Hepatocyte (in vitro differentiated cells): Measurements from ENCODE around the gene TTN.

Source experiments
- EZH2 ChIP-seq: fragments of 200-600 bp; sonication (generic); IDR thresholded peaks from 2 replicates; pipeline ENCODE4 v1.6.1; 2016; ENCODE audit warnings: antibody characterized with exemption, mild to moderate bottlenecking, borderline replicate concordance
- EZH2phosphoT487 ChIP-seq: fragments of 200-600 bp; sonication (generic); IDR thresholded peaks from one replicate; pipeline ENCODE4 v1.6.1; 2018; ENCODE audit warnings: antibody characterized with exemption, mild to moderate bottlenecking, low read depth, moderate library complexity; ENCODE audit not compliant: unreplicated experiment, severe bottlenecking
- TF ChIP-seq, protein P1 (sequence below): fragments of 200-600 bp; sonication (generic); IDR thresholded peaks from 2 replicates; pipeline ENCODE4 v1.5.1; 2016; ENCODE audit warnings: antibody characterized with exemption, mild to moderate bottlenecking; ENCODE audit not compliant: poor library complexity

- TF ChIP-seq, protein P1, sequence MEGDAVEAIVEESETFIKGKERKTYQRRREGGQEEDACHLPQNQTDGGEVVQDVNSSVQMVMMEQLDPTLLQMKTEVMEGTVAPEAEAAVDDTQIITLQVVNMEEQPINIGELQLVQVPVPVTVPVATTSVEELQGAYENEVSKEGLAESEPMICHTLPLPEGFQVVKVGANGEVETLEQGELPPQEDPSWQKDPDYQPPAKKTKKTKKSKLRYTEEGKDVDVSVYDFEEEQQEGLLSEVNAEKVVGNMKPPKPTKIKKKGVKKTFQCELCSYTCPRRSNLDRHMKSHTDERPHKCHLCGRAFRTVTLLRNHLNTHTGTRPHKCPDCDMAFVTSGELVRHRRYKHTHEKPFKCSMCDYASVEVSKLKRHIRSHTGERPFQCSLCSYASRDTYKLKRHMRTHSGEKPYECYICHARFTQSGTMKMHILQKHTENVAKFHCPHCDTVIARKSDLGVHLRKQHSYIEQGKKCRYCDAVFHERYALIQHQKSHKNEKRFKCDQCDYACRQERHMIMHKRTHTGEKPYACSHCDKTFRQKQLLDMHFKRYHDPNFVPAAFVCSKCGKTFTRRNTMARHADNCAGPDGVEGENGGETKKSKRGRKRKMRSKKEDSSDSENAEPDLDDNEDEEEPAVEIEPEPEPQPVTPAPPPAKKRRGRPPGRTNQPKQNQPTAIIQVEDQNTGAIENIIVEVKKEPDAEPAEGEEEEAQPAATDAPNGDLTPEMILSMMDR, result no peak
- TF ChIP-seq EZH2phosphoT487 (no peak), EZH2 (no peak)
Measured at GRCh38 chr2:178787155-178787554, 20.1 kb downstream of the TTN start.
